GM23338 (cell line): ENCODE results near the gene CHN2. TPM values are rescaled to one million over a fixed set of nuclear protein-coding genes. Genes with fewer than 3 reads are reported as not detected.

ENCODE experiments used
- ATAC-seq: fragments of 200-7000 bp; cut with Tn5 transposase; 3 replicates; pipeline ENCODE4 v1.9.1; 2020
- DNase-seq: peaks from one replicate; pipeline ENCODE4 v3.0.0-alpha.2; 2015; ENCODE audit warnings: low spot score
- H2AFZ ChIP-seq: fragments of 200-600 bp; sonication (generic); 2 replicates; pipeline ENCODE4 v1.8.0; 2016; ENCODE audit warnings: antibody characterized with exemption, mild to moderate bottlenecking, moderate library complexity
- H3F3A ChIP-seq: fragments of 200-600 bp; sonication (generic); replicated peaks from 2 replicates; pipeline ENCODE4 v1.8.0; 2017; ENCODE audit warnings: antibody characterized with exemption, mixed run types, low read depth
- H3K27ac ChIP-seq: fragments of 200-600 bp; sonication (generic); 2 replicates; pipeline ENCODE4 v1.6.1; 2016; ENCODE audit warnings: low read depth
- H3K27me3 ChIP-seq: fragments of 200-600 bp; sonication (generic); 2 replicates; pipeline ENCODE4 v1.8.0; 2016; ENCODE audit warnings: mild to moderate bottlenecking, mixed run types, moderate library complexity; ENCODE audit not compliant: insufficient read depth
- H3K36me3 ChIP-seq: fragments of 200-600 bp; sonication (generic); 2 replicates; pipeline ENCODE4 v1.8.0; 2016; ENCODE audit warnings: mild to moderate bottlenecking; ENCODE audit not compliant: insufficient read depth
- H3K4me1 ChIP-seq: fragments of 200-600 bp; sonication (generic); 2 replicates; pipeline ENCODE4 v1.8.0; 2016; ENCODE audit warnings: mild to moderate bottlenecking, moderate library complexity; ENCODE audit not compliant: insufficient read depth
- H3K4me2 ChIP-seq: fragments of 200-600 bp; sonication (generic); 2 replicates; pipeline ENCODE4 v1.7.1; 2017; ENCODE audit warnings: mixed run types
- H3K4me3 ChIP-seq: fragments of 200-600 bp; sonication (generic); 2 replicates; pipeline ENCODE4 v1.6.1; 2016; ENCODE audit warnings: mixed run types
- H3K79me2 ChIP-seq: fragments of 200-600 bp; sonication (generic); replicated peaks from 2 replicates; pipeline ENCODE4 v1.8.0; 2017; ENCODE audit warnings: mild to moderate bottlenecking; ENCODE audit not compliant: insufficient read depth
- H3K9me2 ChIP-seq: fragments of 200-600 bp; sonication (generic); 2 replicates; pipeline ENCODE4 v1.8.0; 2017; ENCODE audit not compliant: insufficient read depth
- H4K20me1 ChIP-seq: fragments of 200-600 bp; sonication (generic); replicated peaks from 2 replicates; pipeline ENCODE4 v1.8.0; 2017; ENCODE audit warnings: mild to moderate bottlenecking; ENCODE audit not compliant: insufficient read depth
- H3K27ac Mint-ChIP-seq: 2 replicates; pipeline ENCODE4 v1.8.0; 2020; ENCODE audit warnings: inconsistent platforms, mild to moderate bottlenecking, moderate library complexity, mixed read lengths
- H3K27me3 Mint-ChIP-seq: 3 replicates; pipeline ENCODE4 v1.8.0; 2022; ENCODE audit warnings: low read depth, mild to moderate bottlenecking, moderate library complexity, mixed read lengths, inconsistent platforms; ENCODE audit not compliant: insufficient read depth, poor library complexity
- H3K36me3 Mint-ChIP-seq: 3 replicates; pipeline ENCODE4 v1.8.0; 2021; ENCODE audit warnings: low read depth, mild to moderate bottlenecking, inconsistent platforms, moderate library complexity, mixed read lengths
- H3K4me1 Mint-ChIP-seq: 3 replicates; pipeline ENCODE4 v1.8.0; 2020; ENCODE audit warnings: mild to moderate bottlenecking, inconsistent platforms, mixed read lengths
- H3K4me3 Mint-ChIP-seq: 3 replicates; pipeline ENCODE4 v1.8.0; 2021; ENCODE audit warnings: moderate library complexity, mild to moderate bottlenecking, inconsistent platforms, mixed read lengths
- H3K9me3 Mint-ChIP-seq: 3 replicates; pipeline ENCODE4 v1.8.0; 2020; ENCODE audit warnings: moderate library complexity, mild to moderate bottlenecking, inconsistent platforms, mixed read lengths
- CREB1 ChIP-seq: fragments of 250-450 bp; sonication (Bioruptor Pico); IDR thresholded peaks from 2 replicates; pipeline ENCODE4 v1.5.0; 2020; ENCODE audit warnings: low read depth, mild to moderate bottlenecking, moderate library complexity
- CTCF ChIP-seq, 2 experiments: fragments of 200-600 bp in 1 of 2; sonication (generic) in 1 of 2; conservative IDR thresholded peaks; 2 replicates each; pipeline versions ENCODE4 v1.5.1 to v1.6.1; 2016 to 2017; ENCODE audit warnings: antibody characterized with exemption in 2 of 2, low read depth in 2 of 2, mild to moderate bottlenecking in 2 of 2, moderate library complexity in 1 of 2
- EZH2 ChIP-seq: fragments of 200-600 bp; sonication (generic); IDR thresholded peaks from one replicate; pipeline ENCODE4 v1.8.0; 2017; ENCODE audit warnings: antibody characterized with exemption, mild to moderate bottlenecking, low read depth; ENCODE audit not compliant: unreplicated experiment
- EZH2phosphoT487 ChIP-seq: fragments of 200-600 bp; sonication (generic); IDR thresholded peaks from one replicate; pipeline ENCODE4 v1.8.1; 2018; ENCODE audit warnings: antibody characterized with exemption; ENCODE audit not compliant: unreplicated experiment
- JUNB ChIP-seq: IDR thresholded peaks from one replicate; pipeline ENCODE4 v1.6.1; 2016; ENCODE audit warnings: antibody characterized with exemption; ENCODE audit not compliant: unreplicated experiment
- POLR2AphosphoS5 ChIP-seq: IDR thresholded peaks from 2 replicates; pipeline ENCODE4 v1.6.1; 2016; ENCODE audit warnings: antibody characterized with exemption, low read depth
- STAT1 ChIP-seq: IDR thresholded peaks from one replicate; pipeline ENCODE4 v1.6.1; 2016; ENCODE audit warnings: antibody characterized with exemption; ENCODE audit not compliant: unreplicated experiment
- polyA plus RNA-seq: library from polyadenylated mRNA; unstranded; fragments of >200 nt; fragmentation: Nextera tagmentation; extraction: Ambion mirVana; gene quantifications from 2 replicates; pipeline ENCODE4 v1.2.1, GENCODE V29; 2016
- total RNA-seq: library from RNA; depleted of rRNA; stranded (reverse); fragments of >200 nt; shearing (Covaris generic); gene quantifications from 2 replicates; pipeline ENCODE4 v1.2.3, GENCODE V29; 2014
- TF ChIP-seq, protein P1 (sequence below): IDR thresholded peaks from one replicate; pipeline ENCODE4 v1.6.1; 2018; ENCODE audit warnings: antibody characterized with exemption; ENCODE audit not compliant: unreplicated experiment

Gene CHN2
- total and polyA plus RNA-seq, 2 experiments from 2014 or later: 6.1 to 7.5 TPM

DNA sequence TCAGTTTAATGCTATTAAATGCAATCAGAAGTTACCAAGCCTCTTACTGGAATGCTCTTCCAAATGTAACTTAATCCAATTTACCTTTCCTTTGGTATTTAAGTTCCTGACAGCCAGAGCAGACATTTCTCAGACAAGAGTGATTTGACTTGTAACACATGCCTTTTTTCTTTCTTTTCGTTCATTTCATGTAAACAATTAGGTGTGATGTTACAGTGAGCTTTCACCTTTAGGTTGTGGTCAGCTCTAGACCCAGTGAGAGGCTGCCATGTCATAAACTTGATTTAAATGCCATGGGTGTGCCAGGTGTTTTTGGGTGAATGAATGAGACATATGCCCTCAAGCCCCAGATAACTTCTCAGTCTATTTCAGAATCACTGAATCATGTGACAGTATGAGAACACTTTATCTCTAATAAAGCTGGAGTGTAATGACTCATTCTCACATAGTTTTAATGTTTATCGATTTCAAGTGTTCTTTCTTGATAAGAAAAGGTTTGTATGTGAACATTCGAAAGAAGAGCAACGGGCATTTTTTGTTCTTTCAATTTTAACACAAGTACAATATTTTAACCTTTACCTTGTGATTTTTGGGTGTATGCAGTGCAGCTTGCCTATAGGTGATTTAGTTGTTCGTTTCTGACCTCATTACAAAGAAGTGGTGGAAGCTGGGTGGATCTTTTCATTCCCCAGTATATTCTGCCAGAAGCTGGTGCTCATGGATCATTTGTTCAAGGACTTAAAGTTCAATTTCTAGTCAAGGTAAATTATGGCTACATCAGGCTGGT is 61.5 kb downstream of the CHN2 start:
- Histone ChIP-seq H3K27me3 (no peaks in the 10 kb centered on the region), H2AFZ (no peak overlapping the region), H3K4me3 (no peak overlapping the region), H3K4me1 (no peaks in the 10 kb centered on the region), H4K20me1 (no peaks in the 10 kb centered on the region; the same call in 1 of the 2 replicates), H3F3A (no peaks in the 10 kb centered on the region), H3K4me2 (no peak overlapping the region), H3K36me3 (no peaks in the 10 kb centered on the region), H3K79me2 (no peaks in the 10 kb centered on the region), H3K27ac (no peak overlapping the region), H3K9me2 (no peaks in the 10 kb centered on the region)
- DNase-seq: no peak
- no peak for TF ChIP-seq JUNB
- TF ChIP-seq STAT1: no peak
- no peak for TF ChIP-seq POLR2AphosphoS5
- TF ChIP-seq EZH2phosphoT487: no peak
- no peak for TF ChIP-seq EZH2
- no peak overlapping the region for H3K27ac Mint-ChIP-seq
- no peak overlapping the region for H3K4me3 Mint-ChIP-seq
- no peaks in the 10 kb centered on the region for H3K9me3 Mint-ChIP-seq
- no peak for ATAC-seq
- peaks cover 7% of the 10 kb centered on the region for H3K27me3 Mint-ChIP-seq
- no peaks in the 10 kb centered on the region; the same call in 2 of the 3 replicates for H3K36me3 Mint-ChIP-seq
- peaks cover 5% of the 10 kb centered on the region for H3K4me1 Mint-ChIP-seq

GRCh38 chr7:29256693-29257002 is 62.1 kb downstream of the CHN2 start:
- H3K4me2 ChIP-seq: no peak overlapping the region
- TF ChIP-seq CTCF (conservative IDR thresholded peaks at IDR 0.05; ENCODE audit: low read depth in 2 of 2) (no peak), CREB1 (CRISPR knock-in tag) (no peak), EZH2phosphoT487 (no peak)
- TF ChIP-seq, protein P1, sequence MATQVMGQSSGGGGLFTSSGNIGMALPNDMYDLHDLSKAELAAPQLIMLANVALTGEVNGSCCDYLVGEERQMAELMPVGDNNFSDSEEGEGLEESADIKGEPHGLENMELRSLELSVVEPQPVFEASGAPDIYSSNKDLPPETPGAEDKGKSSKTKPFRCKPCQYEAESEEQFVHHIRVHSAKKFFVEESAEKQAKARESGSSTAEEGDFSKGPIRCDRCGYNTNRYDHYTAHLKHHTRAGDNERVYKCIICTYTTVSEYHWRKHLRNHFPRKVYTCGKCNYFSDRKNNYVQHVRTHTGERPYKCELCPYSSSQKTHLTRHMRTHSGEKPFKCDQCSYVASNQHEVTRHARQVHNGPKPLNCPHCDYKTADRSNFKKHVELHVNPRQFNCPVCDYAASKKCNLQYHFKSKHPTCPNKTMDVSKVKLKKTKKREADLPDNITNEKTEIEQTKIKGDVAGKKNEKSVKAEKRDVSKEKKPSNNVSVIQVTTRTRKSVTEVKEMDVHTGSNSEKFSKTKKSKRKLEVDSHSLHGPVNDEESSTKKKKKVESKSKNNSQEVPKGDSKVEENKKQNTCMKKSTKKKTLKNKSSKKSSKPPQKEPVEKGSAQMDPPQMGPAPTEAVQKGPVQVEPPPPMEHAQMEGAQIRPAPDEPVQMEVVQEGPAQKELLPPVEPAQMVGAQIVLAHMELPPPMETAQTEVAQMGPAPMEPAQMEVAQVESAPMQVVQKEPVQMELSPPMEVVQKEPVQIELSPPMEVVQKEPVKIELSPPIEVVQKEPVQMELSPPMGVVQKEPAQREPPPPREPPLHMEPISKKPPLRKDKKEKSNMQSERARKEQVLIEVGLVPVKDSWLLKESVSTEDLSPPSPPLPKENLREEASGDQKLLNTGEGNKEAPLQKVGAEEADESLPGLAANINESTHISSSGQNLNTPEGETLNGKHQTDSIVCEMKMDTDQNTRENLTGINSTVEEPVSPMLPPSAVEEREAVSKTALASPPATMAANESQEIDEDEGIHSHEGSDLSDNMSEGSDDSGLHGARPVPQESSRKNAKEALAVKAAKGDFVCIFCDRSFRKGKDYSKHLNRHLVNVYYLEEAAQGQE: no peak
- no peak overlapping the region for H3K27ac ChIP-seq
- H3F3A ChIP-seq: no peaks in the 10 kb centered on the region
- no peaks in the 10 kb centered on the region; the same call in 1 of the 2 replicates for H4K20me1 ChIP-seq
- Mint-ChIP-seq H3K27me3 (peaks cover 7% of the 10 kb centered on the region), H3K4me3 (no peak overlapping the region), H3K36me3 (no peaks in the 10 kb centered on the region; the same call in 2 of the 3 replicates), H3K9me3 (no peaks in the 10 kb centered on the region), H3K4me1 (peaks cover 5% of the 10 kb centered on the region), H3K27ac (no peak overlapping the region)
- H3K27me3 ChIP-seq: no peaks in the 10 kb centered on the region
- H3K79me2 ChIP-seq: no peaks in the 10 kb centered on the region
- no peak overlapping the region for H2AFZ ChIP-seq
- DNase-seq: no peak
- no peaks in the 10 kb centered on the region for H3K9me2 ChIP-seq
- no peak for ATAC-seq
- H3K4me1 ChIP-seq: no peaks in the 10 kb centered on the region
- H3K36me3 ChIP-seq: no peaks in the 10 kb centered on the region
- H3K4me3 ChIP-seq: no peak overlapping the region
